NCI-H2196 treated with DMSO at 0.1 percent for 48 hours (cell line): ENCODE data around the gene AADAC.
A peak's percentile ranks its signal among the peaks of the same experiment; 100 is the strongest.
"Not testable (repeated sequence)": the region's sequence is repeated elsewhere in the genome, so short reads cannot be mapped to it uniquely, and the experiment has no call there.

Source experiments
- DNase-seq: peaks from one replicate; lab custom pipeline; 2025; ENCODE audit not compliant: unreplicated experiment; lab: John Stamatoyannopoulos, UW

AADAC gene

DNA sequence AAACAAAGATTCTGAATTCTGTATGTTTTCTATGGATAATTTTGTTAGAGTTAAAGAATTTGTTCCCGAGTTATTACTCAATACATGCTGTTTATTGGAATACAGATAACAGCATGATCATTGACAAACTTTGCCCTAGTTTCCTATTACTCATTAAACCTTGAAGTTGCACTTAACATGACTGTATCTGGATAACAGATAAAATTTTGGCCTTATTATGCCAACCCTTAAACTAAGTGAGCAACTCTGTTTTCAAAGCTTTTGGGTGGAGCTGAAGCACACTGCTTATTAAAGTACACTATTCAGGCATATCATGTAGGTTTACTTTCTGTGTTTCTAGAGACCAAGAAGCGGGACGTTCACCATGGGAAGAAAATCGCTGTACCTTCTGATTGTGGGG, at the start of gene AADAC:
TSS of gene AADAC (plus strand) at position 318 of the 400 bp plus-strand sequence. CDS start at position 365, 47 bp downstream.
- DNase-seq = no peak

DNA sequence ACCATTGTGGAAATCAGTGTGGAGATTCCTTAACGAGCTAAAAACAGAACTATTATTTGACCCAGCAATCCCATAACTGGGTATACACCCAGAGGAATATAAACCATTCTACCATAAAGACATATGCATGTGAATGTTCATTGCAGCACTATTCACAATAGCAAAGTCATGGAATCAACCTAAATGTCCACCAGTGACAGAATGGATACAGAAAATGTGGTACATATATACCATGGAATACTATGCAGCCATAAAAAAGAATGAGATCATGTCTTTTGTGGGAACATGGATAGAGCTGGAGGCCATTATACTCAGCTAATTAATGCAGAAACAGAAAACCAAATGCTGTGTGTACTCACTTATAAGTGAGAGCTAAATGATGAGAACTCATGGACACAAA, 49.2 kb upstream of the AADAC start:
- DNase-seq = not testable (repeated sequence)

DNA sequence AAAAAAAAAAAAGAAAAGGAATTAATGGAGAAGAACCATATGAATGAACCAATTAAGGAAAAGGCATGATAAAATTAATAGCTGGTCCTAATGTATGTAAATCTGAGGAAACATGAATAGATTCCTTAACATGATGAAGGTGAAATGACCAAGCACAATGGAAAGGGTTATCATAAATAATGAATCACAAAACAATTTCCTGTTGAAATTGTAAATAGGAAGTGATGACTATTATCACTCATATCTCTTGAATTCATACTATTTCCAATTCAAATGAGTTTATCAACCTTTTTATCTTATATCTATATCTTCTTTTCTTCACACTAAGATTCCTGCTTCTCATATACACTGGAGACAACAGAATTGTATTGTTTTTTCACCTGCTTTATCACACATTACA, 48.2 kb upstream of the AADAC start:
- DNase-seq = no peak

- DNase-seq = no peak
Observed at GRCh38 chr3:151766454-151766853, 47.5 kb upstream of the AADAC start.

GRCh38 chr3:151768393-151768930, 45.5 kb upstream of the AADAC start:
- no peak for DNase-seq

DNA sequence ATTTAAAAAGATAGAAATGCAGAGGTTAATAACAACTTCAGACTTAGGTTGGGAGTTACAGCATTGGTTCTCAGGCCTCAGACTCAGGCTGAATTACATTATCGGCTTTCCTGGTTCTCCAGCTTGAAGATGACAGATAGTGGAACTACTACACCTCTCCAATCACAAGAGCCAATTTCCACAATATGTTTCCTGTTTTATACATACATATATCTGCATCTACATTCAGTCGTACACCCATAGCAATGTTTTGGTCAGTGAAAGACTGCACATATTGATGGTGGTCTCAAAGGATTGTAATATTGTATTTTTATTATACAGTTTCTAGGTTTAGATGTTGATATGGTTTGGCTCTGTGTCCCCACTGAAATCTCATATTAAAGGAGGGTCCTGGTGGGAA, 44.7 kb upstream of the AADAC start:
- no peak for DNase-seq

DNA sequence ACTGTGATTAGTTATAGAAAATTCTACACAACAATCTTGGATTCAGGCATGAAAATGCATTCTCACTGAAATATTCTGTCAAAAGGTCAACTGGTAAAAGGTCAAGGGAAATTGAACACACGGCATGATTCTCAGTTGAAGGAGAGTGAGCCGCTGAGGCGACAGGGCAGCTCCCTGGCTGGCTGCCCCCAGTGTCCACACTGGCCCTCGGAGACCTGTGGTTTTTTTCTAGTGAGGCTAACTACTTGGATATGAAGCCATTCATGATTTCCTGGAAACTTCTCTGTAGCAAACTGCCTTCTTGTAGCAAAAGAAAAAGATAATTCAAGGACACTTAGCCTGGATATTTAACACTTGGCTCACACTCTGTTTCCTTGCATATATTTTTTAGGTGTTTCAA, 43.0 kb upstream of the AADAC start:
- DNase-seq = peak; percentile 58

DNA sequence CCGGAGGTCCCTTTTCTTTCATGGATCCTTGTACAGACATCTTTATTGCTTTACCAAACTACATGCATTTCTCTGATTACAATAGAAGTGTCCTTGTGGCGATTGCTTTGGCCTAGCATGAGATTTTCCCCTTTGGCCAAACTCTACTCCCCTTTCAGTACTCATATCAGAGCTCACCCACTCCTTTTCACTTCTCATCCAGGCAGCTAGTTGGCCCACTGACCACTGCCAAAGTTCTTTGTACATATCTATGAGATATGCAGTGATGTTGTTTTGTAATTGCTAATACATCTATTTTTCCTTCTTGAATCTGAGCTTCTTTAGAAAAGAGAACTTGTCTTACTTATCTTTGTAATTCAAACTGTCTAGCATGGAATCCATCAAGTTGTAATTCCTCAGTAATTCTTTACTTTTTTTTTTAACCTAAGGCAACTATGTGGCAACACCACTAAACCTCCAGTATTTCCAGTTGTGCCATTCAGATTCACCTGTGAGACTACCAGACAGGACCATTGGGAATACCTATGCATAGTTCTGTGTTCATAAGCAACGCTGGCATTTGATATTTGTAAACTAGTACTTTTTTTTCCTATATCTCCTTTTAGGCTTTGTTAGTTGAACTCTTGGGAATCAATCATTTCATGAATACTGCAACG, 41.0 kb upstream of the AADAC start:
- DNase-seq = no peak

DNA sequence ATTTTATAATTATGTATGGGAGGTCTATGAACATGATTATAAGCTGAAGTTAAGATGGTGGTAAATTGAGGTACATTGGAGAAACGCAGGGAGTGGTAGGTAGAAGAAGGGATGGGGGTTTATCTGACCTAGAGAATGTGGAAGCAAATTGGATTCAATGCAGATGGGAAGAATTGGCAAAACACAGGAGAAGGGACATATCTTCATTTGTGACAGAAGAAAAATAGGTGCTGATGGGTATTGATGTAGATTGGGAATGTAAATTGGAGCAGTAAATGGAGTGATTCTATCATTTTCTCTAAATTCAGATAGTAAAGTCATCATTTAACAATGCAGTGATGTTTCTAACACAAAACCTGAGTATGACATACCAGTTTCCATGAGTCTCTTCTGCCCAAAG, 39.7 kb upstream of the AADAC start:
- DNase-seq = no peak

DNA sequence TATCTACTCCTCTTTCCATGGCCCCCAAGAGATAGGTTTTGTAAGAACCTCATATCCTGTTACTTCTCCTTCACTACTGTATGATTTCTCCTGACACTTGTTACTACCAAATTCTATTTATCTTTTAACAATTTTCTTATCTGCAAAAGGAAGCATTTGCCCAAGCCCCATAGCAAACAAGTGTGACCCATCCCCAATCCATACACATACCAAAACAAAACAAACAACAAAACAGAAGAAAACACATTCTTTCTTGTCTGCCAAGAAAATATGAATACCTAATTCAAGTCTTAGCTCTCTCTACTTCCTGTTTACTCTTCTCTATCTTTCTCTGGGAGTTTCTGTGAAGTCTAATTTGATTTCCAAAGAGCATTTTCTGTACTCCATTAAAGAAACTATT, 39.0 kb upstream of the AADAC start:
- DNase-seq = no peak

- DNase-seq = no peak
Observed at GRCh38 chr3:151775314-151776258, 38.3 kb upstream of the AADAC start.

- DNase-seq = no peak
Observed at GRCh38 chr3:151776259-151776740, 37.6 kb upstream of the AADAC start.

- DNase-seq = no peak
Observed at GRCh38 chr3:151777880-151778279, 36.0 kb upstream of the AADAC start.

DNA sequence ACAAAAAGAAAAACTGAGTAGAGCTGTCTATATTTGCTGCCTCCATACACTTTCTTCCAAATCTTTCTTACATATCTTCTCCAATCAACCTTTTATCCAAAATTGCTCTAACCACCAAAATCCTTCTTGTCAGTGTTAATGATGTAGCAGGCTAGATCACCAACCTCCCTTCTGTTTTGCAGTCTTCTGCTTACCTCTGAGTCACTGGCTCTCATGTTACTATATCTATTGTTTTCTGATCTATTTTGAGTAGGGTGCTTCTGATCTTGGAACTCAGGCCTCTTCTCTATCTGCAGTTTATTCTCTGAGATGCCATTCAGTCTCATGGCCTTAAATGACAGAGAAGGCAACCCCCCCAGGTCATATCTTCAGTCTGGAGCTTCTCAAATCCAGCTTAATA, 26.3 kb upstream of the AADAC start:
- peak; percentile 19 for DNase-seq

GRCh38 chr3:151788401-151788800, 25.5 kb upstream of the AADAC start:
- DNase-seq = no peak

DNA sequence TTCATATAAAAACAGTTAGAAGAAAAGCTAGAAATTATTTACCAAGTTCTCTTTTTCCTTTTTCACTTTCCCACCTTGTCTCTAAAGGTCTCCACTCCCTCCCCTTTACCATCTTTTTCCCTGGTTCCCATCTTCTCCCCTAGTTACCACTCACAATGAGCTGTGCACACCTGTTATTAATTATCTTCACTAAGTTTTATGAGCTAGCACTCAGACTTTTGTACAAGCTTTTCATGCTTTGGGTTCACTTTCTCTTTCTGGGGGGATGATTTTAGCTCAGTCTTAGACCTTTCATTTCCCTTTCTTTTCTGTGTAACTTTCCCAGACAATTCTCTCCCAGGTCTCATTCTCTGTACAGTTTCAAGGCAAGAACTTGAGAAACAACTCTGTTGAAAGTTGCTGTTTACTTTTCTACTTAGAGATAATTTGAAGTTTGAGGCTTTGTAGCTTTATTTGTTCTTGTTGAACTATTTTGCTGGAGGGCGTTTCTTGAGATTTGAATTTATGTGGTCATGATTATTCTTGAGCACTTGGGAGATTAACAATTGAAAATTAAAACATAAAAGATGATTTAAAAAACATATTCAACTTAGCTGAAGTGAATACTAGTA, 24.0 kb upstream of the AADAC start:
- DNase-seq = no peak

DNA sequence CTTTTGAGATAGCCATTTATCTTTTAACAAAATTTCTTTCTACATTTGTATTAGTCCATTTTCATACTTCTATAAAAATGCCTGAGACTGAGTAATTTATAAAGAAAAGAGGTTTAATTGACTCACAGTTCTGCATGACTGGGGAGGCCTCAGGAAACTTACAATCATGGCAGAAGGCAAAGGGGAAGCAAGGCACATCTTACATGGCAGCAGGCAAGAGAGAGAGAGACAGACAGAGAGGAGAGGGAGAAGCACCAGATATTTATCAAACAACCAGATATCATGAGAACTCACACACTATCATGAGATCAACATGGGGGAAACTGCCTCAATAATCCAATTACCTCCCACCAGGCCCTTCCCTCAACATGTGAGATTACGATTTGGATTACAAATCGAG, 23.2 kb upstream of the AADAC start:
- DNase-seq = not testable (repeated sequence)

DNA sequence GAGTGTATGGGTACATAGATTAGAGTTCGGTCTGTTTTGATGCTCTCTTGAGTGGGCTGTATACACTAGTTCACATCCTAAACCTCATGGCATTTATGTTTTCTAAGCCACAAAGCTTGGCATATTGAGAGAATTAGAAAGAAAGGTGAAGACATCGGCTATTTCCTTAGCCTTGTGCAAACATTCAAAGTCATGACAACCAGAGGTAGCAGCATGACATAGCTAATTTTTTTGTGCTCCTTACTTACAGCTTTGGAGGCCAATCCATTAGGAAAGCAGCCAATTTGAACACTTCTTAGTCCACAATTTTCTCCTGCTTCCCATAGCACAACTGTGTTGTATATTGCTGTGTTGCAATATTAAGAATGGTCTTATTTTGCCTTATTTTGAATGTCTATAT, 21.5 kb upstream of the AADAC start:
- DNase-seq = no peak

DNA sequence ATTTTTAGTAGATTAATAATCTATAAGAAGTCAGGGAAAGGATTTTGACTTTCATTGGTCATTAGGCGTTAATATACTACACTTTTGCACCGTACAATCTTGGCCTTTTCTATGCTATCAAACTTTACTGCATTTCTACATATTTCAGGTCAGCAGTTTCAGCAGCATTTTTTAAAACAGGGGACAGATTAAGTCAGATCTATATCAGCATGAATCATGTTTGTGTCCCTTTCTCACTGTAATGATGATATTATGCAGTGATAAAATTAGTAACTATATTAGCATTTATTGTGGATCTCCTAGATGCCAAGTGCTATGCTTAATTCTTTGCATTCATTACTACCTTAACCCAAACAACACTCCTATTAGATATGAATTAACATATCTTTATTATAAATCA, 20.3 kb upstream of the AADAC start:
- no peak for DNase-seq

DNA sequence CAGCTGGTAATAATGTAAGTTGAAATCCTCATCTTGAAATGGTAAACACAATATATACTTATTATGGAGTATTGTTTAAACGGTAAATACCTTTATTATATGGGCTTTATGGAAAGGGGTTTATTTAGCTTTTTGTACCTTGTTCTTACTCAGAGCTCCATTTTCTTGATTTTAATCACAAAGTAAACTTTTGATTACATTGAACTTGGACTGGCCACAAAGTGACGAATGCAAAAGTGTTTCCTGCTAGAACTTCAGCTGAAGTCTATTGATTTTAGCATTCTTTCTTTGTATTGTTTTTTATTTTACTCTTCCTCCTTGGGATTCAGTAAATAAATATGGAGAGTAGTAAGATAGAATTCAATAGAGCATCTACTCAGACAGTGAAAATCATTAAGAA, 19.8 kb upstream of the AADAC start:
- no peak for DNase-seq

DNA sequence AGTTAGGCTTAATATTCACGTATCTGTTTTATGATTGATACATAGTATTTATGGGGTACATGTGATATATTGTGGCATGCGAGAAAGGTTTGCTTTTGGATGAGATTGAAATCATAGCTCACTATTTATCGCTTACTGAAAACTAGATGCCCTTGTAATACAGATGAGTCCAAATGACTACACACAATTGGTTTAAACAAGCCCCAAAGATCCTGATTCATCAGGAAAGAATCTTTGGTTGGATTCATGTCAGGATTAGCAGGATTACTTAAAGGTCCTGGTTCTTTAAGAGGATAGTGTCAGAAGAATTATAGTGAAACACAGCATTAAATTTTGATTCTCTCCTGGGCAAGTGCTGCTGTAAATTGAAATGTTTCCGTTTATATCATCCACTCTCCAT, 18.6 kb upstream of the AADAC start:
- no peak for DNase-seq
